AG04449 (cell line): ENCODE results near the gene ESR2.

Experiments
- CTCF ChIA-PET: fragments of 350-600 bp; formaldehyde crosslinking; extraction: SDS; loops from one replicate; lab custom pipeline; 2021; ENCODE audit warnings: antibody characterized with exemption; lab: Yijun Ruan, JAX
- POLR2A ChIA-PET: fragments of 400-600, 350-600 bp; formaldehyde crosslinking; extraction: SDS; loops from one replicate; lab custom pipeline; 2020; ENCODE audit warnings: antibody characterized with exemption, inconsistent platforms; lab: Yijun Ruan, JAX
- DNase-seq: peaks from one replicate; pipeline ENCODE4 v3.0.0-alpha.2; 2010; ENCODE audit warnings: low read depth, low spot score
- H3K4me3 ChIP-seq: 2 replicates; pipeline ENCODE4 v1.5.1; 2011; ENCODE audit warnings: low read depth, mild to moderate bottlenecking, control low read depth, low read length
- TF ChIP-seq, protein P1 (sequence below): IDR thresholded peaks from one replicate; pipeline ENCODE4 v1.5.1; 2011; ENCODE audit warnings: mild to moderate bottlenecking, moderate library complexity, low read length, control low read depth, inconsistent platforms; ENCODE audit not compliant: insufficient read depth; ENCODE audit errors: missing control alignments

The ESR2 gene

DNA sequence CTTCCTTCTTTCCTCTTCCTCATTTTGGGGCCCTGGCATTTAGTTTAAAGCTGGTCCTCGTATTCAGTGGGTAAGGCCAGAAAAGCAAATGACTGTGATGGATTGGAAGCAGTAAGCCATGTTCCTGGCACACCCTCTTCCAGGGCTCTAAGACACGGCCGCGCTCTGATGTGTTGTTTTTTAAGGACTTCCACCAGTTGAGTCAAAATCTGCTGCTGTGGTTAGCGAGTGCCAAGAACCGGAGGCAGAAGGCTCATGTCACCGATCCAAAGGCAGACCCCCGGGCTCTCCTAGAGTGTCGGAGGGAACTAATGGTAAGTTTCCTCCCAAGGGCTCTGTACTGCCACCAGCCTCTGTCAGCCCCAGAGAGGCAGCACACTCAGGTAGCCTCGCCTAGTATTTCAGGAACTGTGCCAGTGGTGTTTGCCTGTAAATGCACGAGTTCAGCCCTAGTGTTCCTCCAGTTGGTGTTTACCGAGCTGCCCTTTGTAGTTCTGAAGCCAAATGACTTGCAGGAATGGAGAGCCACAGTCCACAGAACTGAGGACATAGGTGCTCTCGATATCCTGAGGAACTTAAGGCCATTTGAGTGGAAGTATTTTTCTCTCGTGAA lies 72.7 kb downstream of the ESR2 start:
- TF ChIP-seq, protein P1, sequence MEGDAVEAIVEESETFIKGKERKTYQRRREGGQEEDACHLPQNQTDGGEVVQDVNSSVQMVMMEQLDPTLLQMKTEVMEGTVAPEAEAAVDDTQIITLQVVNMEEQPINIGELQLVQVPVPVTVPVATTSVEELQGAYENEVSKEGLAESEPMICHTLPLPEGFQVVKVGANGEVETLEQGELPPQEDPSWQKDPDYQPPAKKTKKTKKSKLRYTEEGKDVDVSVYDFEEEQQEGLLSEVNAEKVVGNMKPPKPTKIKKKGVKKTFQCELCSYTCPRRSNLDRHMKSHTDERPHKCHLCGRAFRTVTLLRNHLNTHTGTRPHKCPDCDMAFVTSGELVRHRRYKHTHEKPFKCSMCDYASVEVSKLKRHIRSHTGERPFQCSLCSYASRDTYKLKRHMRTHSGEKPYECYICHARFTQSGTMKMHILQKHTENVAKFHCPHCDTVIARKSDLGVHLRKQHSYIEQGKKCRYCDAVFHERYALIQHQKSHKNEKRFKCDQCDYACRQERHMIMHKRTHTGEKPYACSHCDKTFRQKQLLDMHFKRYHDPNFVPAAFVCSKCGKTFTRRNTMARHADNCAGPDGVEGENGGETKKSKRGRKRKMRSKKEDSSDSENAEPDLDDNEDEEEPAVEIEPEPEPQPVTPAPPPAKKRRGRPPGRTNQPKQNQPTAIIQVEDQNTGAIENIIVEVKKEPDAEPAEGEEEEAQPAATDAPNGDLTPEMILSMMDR, result no peak
- ChIA-PET CTCF (no interaction called here), POLR2A (no interaction called here)
- DNase-seq, result no peak
- no peak overlapping the region for H3K4me3 ChIP-seq

DNA sequence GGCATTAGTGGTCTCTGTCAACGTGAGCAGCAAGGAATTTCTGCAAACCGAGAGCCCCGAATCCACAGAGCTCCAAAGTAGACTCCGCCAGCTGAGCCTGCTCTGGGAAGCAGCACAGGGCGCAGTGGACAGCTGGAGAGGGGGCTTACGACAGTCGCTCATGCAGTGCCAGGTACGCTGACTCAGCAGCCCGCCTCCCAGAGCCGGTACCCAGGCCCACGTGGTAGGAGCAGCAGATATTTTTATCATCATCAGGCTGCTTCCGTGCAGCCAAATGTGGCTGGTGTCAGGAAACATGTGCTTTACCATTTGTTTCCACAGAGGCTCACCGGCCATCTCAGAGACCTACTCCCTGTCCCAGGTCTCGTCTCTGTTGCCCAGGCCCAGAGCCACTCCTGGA lies 73.7 kb downstream of the ESR2 start:
- no peak for DNase-seq
- TF ChIP-seq, protein P1, result no peak
- CTCF ChIA-PET, result no interaction called here
- no peak overlapping the region for H3K4me3 ChIP-seq
- POLR2A ChIA-PET, result no interaction called here

DNA sequence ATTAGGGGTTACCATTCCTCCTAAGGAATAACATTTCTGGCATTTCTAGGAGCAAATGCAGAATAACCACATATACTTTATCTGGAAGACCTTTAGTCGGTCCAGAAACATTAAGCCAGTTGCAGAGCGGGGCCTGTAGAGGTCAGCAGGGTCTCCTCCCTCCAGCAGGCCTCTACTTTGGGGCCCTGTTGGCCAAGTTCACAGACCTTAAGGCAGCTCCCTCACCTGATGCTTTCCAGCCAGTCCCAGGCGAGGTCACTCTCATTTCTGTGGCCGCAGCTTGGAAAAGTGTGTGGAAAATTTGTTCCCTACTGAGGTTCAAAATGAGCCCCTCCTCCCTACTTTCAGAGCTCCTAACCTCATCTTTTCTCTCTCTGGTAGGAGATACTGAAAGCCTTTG lies 74.1 kb downstream of the ESR2 start:
- H3K4me3 ChIP-seq, result no peak overlapping the region
- POLR2A ChIA-PET, result no interaction called here
- no peak for DNase-seq
- TF ChIP-seq, protein P1, result no peak
- CTCF ChIA-PET, result no interaction called here

DNA sequence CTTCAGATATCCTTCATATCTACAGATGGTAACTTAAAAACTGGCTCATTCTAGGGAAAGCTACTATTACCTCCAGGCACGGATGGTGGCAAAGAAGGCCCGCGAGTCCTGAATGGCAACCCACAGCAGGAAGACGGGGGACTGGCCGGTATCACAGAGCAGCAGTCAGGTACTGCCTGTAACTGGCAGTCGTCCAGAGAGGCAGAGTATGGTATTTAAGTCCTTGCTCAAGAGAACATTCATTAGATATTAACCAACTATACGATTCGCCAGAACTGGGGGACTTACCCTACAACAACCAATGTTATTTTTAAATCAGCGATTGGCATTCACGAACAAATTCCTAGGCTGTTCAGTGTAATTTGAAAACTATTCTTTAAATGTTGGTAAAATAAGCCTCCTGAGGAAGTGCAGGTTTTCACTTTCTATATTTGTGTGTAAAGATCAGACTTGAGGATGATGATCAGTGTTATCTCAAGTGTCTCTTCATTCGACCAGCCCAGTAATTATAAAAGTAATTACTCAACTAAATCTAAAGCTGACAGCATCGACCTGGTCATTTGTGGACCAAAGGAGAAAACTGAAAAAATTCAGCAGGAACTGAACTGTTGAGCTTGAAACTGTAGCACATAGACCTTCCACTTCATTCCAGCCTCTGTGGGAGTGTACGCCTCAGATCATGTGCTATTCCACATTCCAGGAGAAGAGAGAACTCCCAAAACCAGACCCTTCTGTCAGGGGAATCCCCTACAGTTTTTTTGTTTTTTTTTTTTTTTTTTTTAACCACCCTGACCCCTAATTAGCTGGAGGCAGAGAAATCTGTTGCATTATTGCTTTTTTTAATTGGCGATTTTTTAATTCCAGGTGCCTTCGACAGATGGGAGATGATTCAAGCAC lies 75.6 kb downstream of the ESR2 start:
- TF ChIP-seq, protein P1, result no peak
- CTCF ChIA-PET, result no interaction called here
- H3K4me3 ChIP-seq, result no peak overlapping the region
- no peak for DNase-seq
- POLR2A ChIA-PET, result no interaction called here

DNA sequence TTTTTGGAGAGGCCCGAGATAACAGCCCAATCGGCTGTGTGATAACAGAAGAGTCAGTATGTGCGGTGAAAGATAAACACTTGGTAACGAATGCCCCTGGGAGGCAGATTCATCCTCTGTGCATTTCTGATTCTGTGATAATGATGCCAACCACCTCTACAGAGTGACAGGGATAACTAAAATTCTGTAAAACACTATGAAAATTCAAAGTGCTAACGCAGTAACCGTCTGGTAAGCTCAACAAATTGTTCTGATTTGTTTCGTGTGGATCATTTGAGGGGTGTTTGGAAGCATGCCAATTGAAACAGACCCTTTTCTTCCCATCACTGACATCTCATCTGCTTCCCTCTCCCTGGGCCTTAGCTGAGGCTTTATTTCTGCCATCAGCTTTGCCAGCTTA lies 76.3 kb downstream of the ESR2 start:
- POLR2A ChIA-PET, result no interaction called here
- H3K4me3 ChIP-seq, result no peak overlapping the region
- CTCF ChIA-PET, result interaction anchor here (0.7 to 1.1 kb wide), 2 partner anchors 8 to 10 kb away, joined by 3 read pairs; no protein-coding TSS in a partner anchor
- no peak for DNase-seq
- TF ChIP-seq, protein P1, result no peak

DNA sequence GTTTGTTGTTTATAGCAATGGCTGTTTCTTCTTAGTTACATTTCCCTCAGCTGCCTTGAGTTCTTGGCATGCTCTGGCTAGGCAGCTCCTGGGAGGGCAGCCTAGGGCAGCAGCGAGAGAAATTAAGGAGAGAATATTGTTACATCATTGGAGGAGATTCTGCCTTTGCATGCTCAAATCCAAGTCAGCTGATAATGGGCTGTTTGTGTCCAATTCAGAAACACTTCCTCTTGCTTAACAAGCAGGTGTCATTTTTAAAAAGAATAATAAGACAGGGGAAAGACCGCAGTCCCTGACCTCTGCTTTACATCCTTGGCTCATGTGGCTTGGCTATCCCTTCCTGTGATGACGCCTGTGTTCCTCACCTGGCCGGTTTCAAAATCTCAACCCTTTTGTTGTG lies 76.9 kb downstream of the ESR2 start:
- POLR2A ChIA-PET, result no interaction called here
- no peak for DNase-seq
- TF ChIP-seq, protein P1, result no peak
- CTCF ChIA-PET, result interaction anchor here (0.7 to 1.1 kb wide), 2 partner anchors 8 to 10 kb away, joined by 3 read pairs; no protein-coding TSS in a partner anchor
- H3K4me3 ChIP-seq, result no peak overlapping the region
